ENCODE data around the gene CALHM6.

DNA sequence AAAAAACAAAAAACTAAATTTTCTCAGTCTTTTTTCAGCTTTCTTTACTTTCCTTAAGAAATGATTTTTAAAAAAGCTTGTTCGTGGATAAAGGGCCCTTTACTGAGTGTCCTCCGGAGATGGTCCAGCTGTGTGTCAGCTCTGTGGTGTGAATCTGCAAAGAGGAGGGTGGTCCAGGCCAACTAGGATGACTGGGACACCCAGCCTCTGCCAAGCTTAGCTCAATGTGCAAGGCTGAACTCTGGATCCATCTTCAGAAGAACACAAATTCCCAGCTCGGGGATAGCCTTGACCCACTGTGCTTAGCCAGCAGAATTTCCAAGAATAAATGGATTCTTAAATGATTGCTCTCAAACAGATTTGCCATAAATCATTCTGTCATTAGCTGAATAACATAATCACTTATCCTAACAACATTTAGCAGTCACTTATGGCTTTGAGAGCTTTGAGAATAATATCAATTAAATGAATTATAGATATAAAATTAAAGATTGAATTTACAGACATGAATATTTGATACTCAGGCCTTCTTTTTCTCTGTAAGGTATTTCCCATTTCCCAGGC, 36.0 kb downstream of the CALHM6 start:
- TF ChIP-seq FOXA1 (IDR thresholded peaks at IDR 0.05) (no peak), GABPA (IDR thresholded peaks at IDR 0.05 in 1 of 2, conservative IDR thresholded peaks at IDR 0.05 in 1 of 2) (no peak), RAD21 (IDR thresholded peaks at IDR 0.05) (no peak), RXRA (IDR thresholded peaks at IDR 0.05) (no peak), TAF1 (conservative IDR thresholded peaks at IDR 0.05) (no peak), SP1 (IDR thresholded peaks at IDR 0.05) (no peak), YY1 (IDR thresholded peaks at IDR 0.05) (no peak)
- TF ChIP-seq, protein P1, sequence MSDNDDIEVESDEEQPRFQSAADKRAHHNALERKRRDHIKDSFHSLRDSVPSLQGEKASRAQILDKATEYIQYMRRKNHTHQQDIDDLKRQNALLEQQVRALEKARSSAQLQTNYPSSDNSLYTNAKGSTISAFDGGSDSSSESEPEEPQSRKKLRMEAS (IDR thresholded peaks at IDR 0.05) = no peak
- TF ChIP-seq, protein P2, sequence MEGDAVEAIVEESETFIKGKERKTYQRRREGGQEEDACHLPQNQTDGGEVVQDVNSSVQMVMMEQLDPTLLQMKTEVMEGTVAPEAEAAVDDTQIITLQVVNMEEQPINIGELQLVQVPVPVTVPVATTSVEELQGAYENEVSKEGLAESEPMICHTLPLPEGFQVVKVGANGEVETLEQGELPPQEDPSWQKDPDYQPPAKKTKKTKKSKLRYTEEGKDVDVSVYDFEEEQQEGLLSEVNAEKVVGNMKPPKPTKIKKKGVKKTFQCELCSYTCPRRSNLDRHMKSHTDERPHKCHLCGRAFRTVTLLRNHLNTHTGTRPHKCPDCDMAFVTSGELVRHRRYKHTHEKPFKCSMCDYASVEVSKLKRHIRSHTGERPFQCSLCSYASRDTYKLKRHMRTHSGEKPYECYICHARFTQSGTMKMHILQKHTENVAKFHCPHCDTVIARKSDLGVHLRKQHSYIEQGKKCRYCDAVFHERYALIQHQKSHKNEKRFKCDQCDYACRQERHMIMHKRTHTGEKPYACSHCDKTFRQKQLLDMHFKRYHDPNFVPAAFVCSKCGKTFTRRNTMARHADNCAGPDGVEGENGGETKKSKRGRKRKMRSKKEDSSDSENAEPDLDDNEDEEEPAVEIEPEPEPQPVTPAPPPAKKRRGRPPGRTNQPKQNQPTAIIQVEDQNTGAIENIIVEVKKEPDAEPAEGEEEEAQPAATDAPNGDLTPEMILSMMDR (IDR thresholded peaks at IDR 0.05; ENCODE audit: low read depth, low read length, missing input control) = no peak
- TF ChIP-seq, protein P3, sequence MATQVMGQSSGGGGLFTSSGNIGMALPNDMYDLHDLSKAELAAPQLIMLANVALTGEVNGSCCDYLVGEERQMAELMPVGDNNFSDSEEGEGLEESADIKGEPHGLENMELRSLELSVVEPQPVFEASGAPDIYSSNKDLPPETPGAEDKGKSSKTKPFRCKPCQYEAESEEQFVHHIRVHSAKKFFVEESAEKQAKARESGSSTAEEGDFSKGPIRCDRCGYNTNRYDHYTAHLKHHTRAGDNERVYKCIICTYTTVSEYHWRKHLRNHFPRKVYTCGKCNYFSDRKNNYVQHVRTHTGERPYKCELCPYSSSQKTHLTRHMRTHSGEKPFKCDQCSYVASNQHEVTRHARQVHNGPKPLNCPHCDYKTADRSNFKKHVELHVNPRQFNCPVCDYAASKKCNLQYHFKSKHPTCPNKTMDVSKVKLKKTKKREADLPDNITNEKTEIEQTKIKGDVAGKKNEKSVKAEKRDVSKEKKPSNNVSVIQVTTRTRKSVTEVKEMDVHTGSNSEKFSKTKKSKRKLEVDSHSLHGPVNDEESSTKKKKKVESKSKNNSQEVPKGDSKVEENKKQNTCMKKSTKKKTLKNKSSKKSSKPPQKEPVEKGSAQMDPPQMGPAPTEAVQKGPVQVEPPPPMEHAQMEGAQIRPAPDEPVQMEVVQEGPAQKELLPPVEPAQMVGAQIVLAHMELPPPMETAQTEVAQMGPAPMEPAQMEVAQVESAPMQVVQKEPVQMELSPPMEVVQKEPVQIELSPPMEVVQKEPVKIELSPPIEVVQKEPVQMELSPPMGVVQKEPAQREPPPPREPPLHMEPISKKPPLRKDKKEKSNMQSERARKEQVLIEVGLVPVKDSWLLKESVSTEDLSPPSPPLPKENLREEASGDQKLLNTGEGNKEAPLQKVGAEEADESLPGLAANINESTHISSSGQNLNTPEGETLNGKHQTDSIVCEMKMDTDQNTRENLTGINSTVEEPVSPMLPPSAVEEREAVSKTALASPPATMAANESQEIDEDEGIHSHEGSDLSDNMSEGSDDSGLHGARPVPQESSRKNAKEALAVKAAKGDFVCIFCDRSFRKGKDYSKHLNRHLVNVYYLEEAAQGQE (IDR thresholded peaks at IDR 0.05) = no peak
- TF ChIP-seq, protein P4, sequence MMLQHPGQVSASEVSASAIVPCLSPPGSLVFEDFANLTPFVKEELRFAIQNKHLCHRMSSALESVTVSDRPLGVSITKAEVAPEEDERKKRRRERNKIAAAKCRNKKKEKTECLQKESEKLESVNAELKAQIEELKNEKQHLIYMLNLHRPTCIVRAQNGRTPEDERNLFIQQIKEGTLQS (IDR thresholded peaks at IDR 0.05) = no peak

Measured in liver (tissue), 3 donors.